Mesenchymal stem cell (in vitro differentiated cells and primary cell): ENCODE data around the gene CRISPLD2.

ENCODE experiments used
- DNase-seq: peaks from one replicate; pipeline ENCODE4 v3.0.0-alpha.2; 2013
- H2AFZ ChIP-seq: one replicate; pipeline ENCODE4 v1.6.1; 2013; ENCODE audit warnings: low read depth, mild to moderate bottlenecking, control low read depth, inconsistent platforms, low read length, moderate library complexity
- H2AK5ac ChIP-seq: 2 replicates; pipeline ENCODE4 v1.6.1; 2013; ENCODE audit warnings: low read length, moderate library complexity, mild to moderate bottlenecking, inconsistent platforms; ENCODE audit not compliant: severe bottlenecking
- H2BK120ac ChIP-seq: one replicate; pipeline ENCODE4 v1.6.1; 2013; ENCODE audit warnings: low read depth, mild to moderate bottlenecking, inconsistent platforms, low read length, moderate library complexity
- H2BK12ac ChIP-seq, 2 experiments: one replicate each; pipeline ENCODE4 v1.6.1; 2013; ENCODE audit warnings: inconsistent platforms in 2 of 2, low read length in 2 of 2, mild to moderate bottlenecking in 2 of 2, moderate library complexity in 2 of 2, control low read depth in 1 of 2
- H2BK15ac ChIP-seq: one replicate; pipeline ENCODE4 v1.6.1; 2013; ENCODE audit warnings: mild to moderate bottlenecking, low read depth, inconsistent platforms; ENCODE audit not compliant: poor library complexity, severe bottlenecking
- H2BK5ac ChIP-seq: 2 replicates; pipeline ENCODE4 v1.6.1; 2013; ENCODE audit warnings: low read depth, mild to moderate bottlenecking, low read length, control low read depth, inconsistent platforms; ENCODE audit not compliant: poor library complexity, severe bottlenecking
- H3K14ac ChIP-seq, 2 experiments: one replicate each; pipeline ENCODE4 v1.6.1; 2013; ENCODE audit warnings: inconsistent platforms in 2 of 2, low read length in 2 of 2, control low read depth in 1 of 2, mild to moderate bottlenecking in 1 of 2, moderate library complexity in 1 of 2
- H3K18ac ChIP-seq, 2 experiments: one replicate each; pipeline ENCODE4 v1.6.1; 2013; ENCODE audit warnings: inconsistent platforms in 2 of 2, low read length in 2 of 2, control low read depth in 1 of 2, low read depth in 1 of 2, mild to moderate bottlenecking in 1 of 2
- H3K23ac ChIP-seq, 2 experiments: one replicate each; pipeline ENCODE4 v1.6.1; 2013; ENCODE audit warnings: inconsistent platforms in 2 of 2, low read length in 2 of 2, mild to moderate bottlenecking in 2 of 2, moderate library complexity in 2 of 2, control low read depth in 1 of 2
- H3K27ac ChIP-seq: 2 replicates; pipeline ENCODE4 v1.5.1; 2013; ENCODE audit warnings: mild to moderate bottlenecking, moderate library complexity, low read length, control low read depth, inconsistent platforms; ENCODE audit not compliant: poor library complexity, severe bottlenecking
- H3K27me3 ChIP-seq, 2 experiments: 2 replicates each; pipeline versions ENCODE4 v1.6.1 to v1.7.0; 2013; ENCODE audit warnings: low read length in 2 of 2, mild to moderate bottlenecking in 2 of 2, moderate library complexity in 2 of 2, control low read depth in 1 of 2, inconsistent platforms in 1 of 2; ENCODE audit not compliant: control insufficient read depth in 1 of 2, insufficient read depth in 1 of 2
- H3K36me3 ChIP-seq, 2 experiments: 2 replicates each; pipeline versions ENCODE4 v1.6.1 to v1.7.0; 2013; ENCODE audit warnings: low read length in 2 of 2, control low read depth in 1 of 2, inconsistent platforms in 1 of 2, low read depth in 1 of 2, mild to moderate bottlenecking in 1 of 2; ENCODE audit not compliant: insufficient read depth in 2 of 2, control insufficient read depth in 1 of 2
- H3K4ac ChIP-seq, 2 experiments: one replicate each; pipeline ENCODE4 v1.6.1; 2013; ENCODE audit warnings: inconsistent platforms in 2 of 2, low read length in 2 of 2, mild to moderate bottlenecking in 2 of 2, moderate library complexity in 2 of 2, control low read depth in 1 of 2, low read depth in 1 of 2
- H3K4me1 ChIP-seq: 2 replicates; pipeline ENCODE4 v1.6.1; 2013; ENCODE audit warnings: low read depth, low read length, control low read depth; ENCODE audit not compliant: control insufficient read depth, insufficient read depth
- H3K4me2 ChIP-seq: 2 replicates; pipeline ENCODE4 v1.6.1; 2013; ENCODE audit warnings: low read length, mild to moderate bottlenecking, inconsistent platforms; ENCODE audit not compliant: poor library complexity, severe bottlenecking
- H3K4me3 ChIP-seq, 2 experiments: 2 replicates each; pipeline versions ENCODE4 v1.5.1 to v1.7.0; 2013; ENCODE audit warnings: low read length in 2 of 2, mild to moderate bottlenecking in 2 of 2, control low read depth in 1 of 2, low read depth in 1 of 2; ENCODE audit not compliant: insufficient read depth in 1 of 2
- H3K79me1 ChIP-seq: replicated peaks from 2 replicates; pipeline ENCODE4 v1.6.1; 2013; ENCODE audit warnings: mild to moderate bottlenecking, control low read depth, low read length, inconsistent platforms; ENCODE audit not compliant: poor library complexity, severe bottlenecking
- H3K9ac ChIP-seq: 2 replicates; pipeline ENCODE4 v1.7.0; 2013; ENCODE audit warnings: mild to moderate bottlenecking, low read length, moderate library complexity
- H3K9me3 ChIP-seq: 2 replicates; pipeline ENCODE4 v1.7.0; 2013; ENCODE audit warnings: mild to moderate bottlenecking, low read length; ENCODE audit not compliant: control insufficient read depth
- H4K8ac ChIP-seq: one replicate; pipeline ENCODE4 v1.6.1; 2013; ENCODE audit warnings: inconsistent platforms, mild to moderate bottlenecking, low read length, moderate library complexity
- H4K91ac ChIP-seq: one replicate; pipeline ENCODE4 v1.6.1; 2013; ENCODE audit warnings: mild to moderate bottlenecking, low read length, inconsistent platforms
- WGBS: methylation state at CpG from one replicate; pipeline ENCODE4 v1.1.7; 2013; ENCODE audit warnings: mixed read lengths; 5-methylcytosine and 5-hydroxymethylcytosine counted together

Gene CRISPLD2

GRCh38 chr16:84893467-84893848 is 73.7 kb downstream of the CRISPLD2 start:
- Histone ChIP-seq H3K14ac (peak overlapping the region in 1 of 2 experiments; percentile 68), H3K4me3 (no peak overlapping the region), H2BK120ac (no peak overlapping the region), H3K4me2 (no peak overlapping the region), H2BK15ac (no peak overlapping the region), H2BK5ac (no peak overlapping the region), H4K91ac (no peak overlapping the region), H4K8ac (no peak overlapping the region), H3K4ac (peak overlapping the region in 1 of 2 experiments; percentile 37), H2BK12ac (peak overlapping the region in 1 of 2 experiments; percentile 51), H3K27ac (no peak overlapping the region), H2AK5ac (no peak overlapping the region), H3K27me3 (no peaks in the 10 kb centered on the region), H3K36me3 (no peaks in the 10 kb centered on the region), H3K18ac (peak overlapping the region in 1 of 2 experiments; percentile 67), H3K4me1 (no peaks in the 10 kb centered on the region), H2AFZ (no peak overlapping the region), H3K23ac (no peak overlapping the region), H3K9me3 (no peaks in the 10 kb centered on the region), H3K9ac (no peak overlapping the region), H3K79me1 (no peaks in the 10 kb centered on the region)
- DNase-seq: no peak
- 95% methylated on average over 3 of the region's 3 CpGs for WGBS

- WGBS: 79% methylated on average over 6 of the region's 12 CpGs
- Histone ChIP-seq H3K18ac (no peak overlapping the region), H3K9me3 (no peaks in the 10 kb centered on the region), H3K27me3 (no peaks in the 10 kb centered on the region), H3K14ac (no peak overlapping the region), H3K27ac (no peak overlapping the region), H2BK12ac (no peak overlapping the region), H2BK15ac (peak overlapping the region; percentile 50), H2BK120ac (no peak overlapping the region), H2BK5ac (no peak overlapping the region), H4K8ac (no peak overlapping the region), H2AK5ac (no peak overlapping the region), H4K91ac (no peak overlapping the region), H3K4me2 (no peak overlapping the region), H2AFZ (no peak overlapping the region), H3K4me3 (no peak overlapping the region), H3K9ac (no peak overlapping the region), H3K4ac (no peak overlapping the region), H3K4me1 (no peaks in the 10 kb centered on the region), H3K36me3 (no peaks in the 10 kb centered on the region), H3K23ac (no peak overlapping the region), H3K79me1 (no peaks in the 10 kb centered on the region)
- peak; percentile 84 for DNase-seq
Observed at GRCh38 chr16:84893849-84894599, 74.2 kb downstream of the CRISPLD2 start.

DNA sequence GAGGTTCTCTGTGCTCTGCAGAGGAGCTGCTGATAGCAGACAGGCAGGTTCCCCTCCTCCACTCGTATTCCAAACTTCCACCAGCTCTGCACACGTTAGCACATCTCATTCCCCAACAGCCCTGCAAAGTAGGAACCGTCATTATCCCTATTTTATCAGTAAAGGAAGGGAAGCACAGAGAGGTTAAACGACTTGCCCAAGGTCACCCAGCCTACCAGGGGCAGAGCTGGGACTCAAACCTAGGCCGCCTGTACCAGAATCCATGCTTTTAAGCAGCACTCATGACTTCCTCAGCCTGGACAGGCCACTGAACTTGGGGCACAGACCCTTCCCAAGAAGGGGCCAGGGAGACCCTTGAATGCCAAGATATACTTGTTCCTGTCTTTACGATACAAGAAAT is 75.2 kb downstream of the CRISPLD2 start:
- no peak overlapping the region for H2BK5ac ChIP-seq
- no peak overlapping the region for H2BK15ac ChIP-seq
- 81% methylated on average over 6 of the region's 6 CpGs for WGBS
- no peak overlapping the region for H3K18ac ChIP-seq
- H3K9me3 ChIP-seq: no peaks in the 10 kb centered on the region
- H4K8ac ChIP-seq: no peak overlapping the region
- H3K4me2 ChIP-seq: no peak overlapping the region
- H3K4me3 ChIP-seq: no peak overlapping the region
- H3K14ac ChIP-seq: no peak overlapping the region
- H3K79me1 ChIP-seq: no peaks in the 10 kb centered on the region
- H2AK5ac ChIP-seq: no peak overlapping the region
- no peak overlapping the region for H3K9ac ChIP-seq
- no peak overlapping the region for H2BK12ac ChIP-seq
- no peak overlapping the region for H3K23ac ChIP-seq
- no peaks in the 10 kb centered on the region for H3K4me1 ChIP-seq
- no peak overlapping the region for H2AFZ ChIP-seq
- no peak for DNase-seq
- H3K4ac ChIP-seq: no peak overlapping the region
- no peak overlapping the region for H2BK120ac ChIP-seq
- no peak overlapping the region for H3K27ac ChIP-seq
- no peak overlapping the region for H4K91ac ChIP-seq
- H3K27me3 ChIP-seq: no peaks in the 10 kb centered on the region
- H3K36me3 ChIP-seq: no peaks in the 10 kb centered on the region

DNA sequence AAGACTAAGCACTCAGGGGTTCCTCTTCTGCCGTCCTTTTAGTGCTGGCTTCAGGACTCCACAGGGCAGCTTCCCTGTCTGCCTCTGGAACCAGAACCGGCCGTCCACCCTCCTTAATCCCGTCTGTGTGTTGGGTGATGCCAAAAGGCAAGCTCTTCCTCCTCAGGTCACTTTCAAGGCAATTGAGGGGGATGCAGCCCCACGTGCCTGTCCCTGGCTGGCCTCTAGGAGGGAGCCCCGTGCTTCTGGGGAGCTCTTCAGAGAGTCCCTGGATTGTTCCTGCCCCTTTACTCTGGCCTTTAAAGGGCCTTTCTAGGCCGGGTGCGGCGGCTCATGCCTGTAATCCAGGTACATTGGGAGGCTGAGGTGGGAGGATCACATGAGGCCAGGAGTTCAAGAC is 77.1 kb downstream of the CRISPLD2 start:
- H3K4ac ChIP-seq: no peak overlapping the region
- no peak overlapping the region for H2AK5ac ChIP-seq
- H3K27me3 ChIP-seq: no peaks in the 10 kb centered on the region
- no peak overlapping the region for H3K14ac ChIP-seq
- H3K27ac ChIP-seq: no peak overlapping the region
- 92% methylated on average over 6 of the region's 9 CpGs for WGBS
- H3K4me2 ChIP-seq: no peak overlapping the region
- no peak overlapping the region for H2BK5ac ChIP-seq
- H2AFZ ChIP-seq: no peak overlapping the region
- no peak for DNase-seq
- H4K8ac ChIP-seq: no peak overlapping the region
- no peak overlapping the region for H4K91ac ChIP-seq
- no peak overlapping the region for H3K4me3 ChIP-seq
- no peaks in the 10 kb centered on the region for H3K79me1 ChIP-seq
- H2BK15ac ChIP-seq: no peak overlapping the region
- H3K4me1 ChIP-seq: no peaks in the 10 kb centered on the region
- H2BK120ac ChIP-seq: no peak overlapping the region
- H3K9me3 ChIP-seq: no peaks in the 10 kb centered on the region
- no peak overlapping the region for H3K23ac ChIP-seq
- H2BK12ac ChIP-seq: no peak overlapping the region
- H3K18ac ChIP-seq: peak overlapping the region in 1 of 2 experiments; percentile 29
- no peaks in the 10 kb centered on the region for H3K36me3 ChIP-seq
- H3K9ac ChIP-seq: no peak overlapping the region
